HEK293 (cell line): ENCODE data around the gene ZMYND10.

ENCODE experiments used
- CTCF ChIA-PET: fragments of 350-600 bp; formaldehyde crosslinking; extraction: SDS; loops from one replicate; lab custom pipeline; 2021; ENCODE audit warnings: antibody characterized with exemption; lab: Yijun Ruan, JAX
- POLR2A ChIA-PET: fragments of 300-600 bp; formaldehyde crosslinking; extraction: SDS; loops from one replicate; lab custom pipeline; 2020; ENCODE audit warnings: antibody characterized with exemption, inconsistent platforms; lab: Yijun Ruan, JAX
- H3K27ac ChIP-seq: fragments of 200-500 bp; sonication (Bioruptor generic); 2 replicates; pipeline ENCODE4 v1.5.1; 2014; ENCODE audit warnings: low read depth, low read length, control low read depth, inconsistent platforms; ENCODE audit errors: extremely low read depth
- H3K36me3 ChIP-seq, 2 experiments: fragments of 200-500 bp in 1 of 2; sonication (Bioruptor generic) in 1 of 2; 1 replicate in 1 of 2; 2 replicates in 1 of 2; pipeline ENCODE4 v1.5.1; 2014 to 2017; ENCODE audit warnings: inconsistent platforms in 2 of 2, low read length in 2 of 2; ENCODE audit not compliant: control insufficient read depth in 2 of 2, insufficient read depth in 1 of 2
- H3K4me1 ChIP-seq: fragments of 200-500 bp; sonication (Bioruptor generic); 2 replicates; pipeline ENCODE4 v1.5.1; 2014; ENCODE audit warnings: mild to moderate bottlenecking, low read length, inconsistent platforms; ENCODE audit not compliant: control insufficient read depth, insufficient read depth
- H3K4me3 ChIP-seq: 2 replicates; pipeline ENCODE4 v1.5.1; 2011; ENCODE audit warnings: low read depth, mild to moderate bottlenecking, control low read depth, low read length, moderate library complexity
- H3K9me3 ChIP-seq: fragments of 200-500 bp; sonication (Bioruptor generic); 2 replicates; pipeline ENCODE4 v1.5.1; 2014; ENCODE audit warnings: low read depth, low read length, inconsistent platforms; ENCODE audit not compliant: control insufficient read depth, insufficient read depth
- BCL11A ChIP-seq: fragments of 450-650 bp; formaldehyde crosslinking; IDR thresholded peaks from 2 replicates; pipeline ENCODE4 v1.5.1; 2016; ENCODE audit warnings: low read depth, missing biosample characterization, missing genetic modification characterization
- GLIS2 ChIP-seq: fragments of 450-650 bp; formaldehyde crosslinking; IDR thresholded peaks from 2 replicates; pipeline ENCODE4 v1.5.1; 2016; ENCODE audit warnings: missing biosample characterization, missing genetic modification characterization
- HOXC10 ChIP-seq: sonication (generic); formaldehyde crosslinking; IDR thresholded peaks from 2 replicates; pipeline ENCODE4 v1.8.1; 2023; ENCODE audit warnings: mild to moderate bottlenecking, missing genetic modification reagents
- IKZF3 ChIP-seq: fragments of 450-650 bp; IDR thresholded peaks from 2 replicates; pipeline ENCODE4 v1.5.0; 2018; ENCODE audit warnings: missing biosample characterization, mild to moderate bottlenecking, missing genetic modification characterization, moderate library complexity
- PRDM2 ChIP-seq: fragments of 450-650 bp; formaldehyde crosslinking; IDR thresholded peaks from 2 replicates; pipeline ENCODE4 v1.5.1; 2016; ENCODE audit warnings: missing biosample characterization, missing genetic modification characterization, borderline replicate concordance
- PRDM6 ChIP-seq: fragments of 450-650 bp; formaldehyde crosslinking; IDR thresholded peaks from 2 replicates; pipeline ENCODE4 v1.5.1; 2017; ENCODE audit warnings: missing biosample characterization, missing genetic modification characterization
- TCF7L2 ChIP-seq: IDR thresholded peaks from 2 replicates; pipeline ENCODE4 v1.6.1; 2011; ENCODE audit warnings: low read depth, mild to moderate bottlenecking, inconsistent platforms, low read length, moderate library complexity, borderline replicate concordance
- ZBTB1 ChIP-seq: fragments of 450-650 bp; formaldehyde crosslinking; IDR thresholded peaks from 2 replicates; pipeline ENCODE4 v1.5.1; 2016; ENCODE audit warnings: missing biosample characterization, missing genetic modification characterization
- ZBTB10 ChIP-seq: fragments of 450-650 bp; formaldehyde crosslinking; IDR thresholded peaks from 2 replicates; pipeline ENCODE4 v1.5.1; 2016; ENCODE audit warnings: missing biosample characterization, missing genetic modification characterization
- ZBTB17 ChIP-seq: fragments of 450-650 bp; formaldehyde crosslinking; IDR thresholded peaks from 2 replicates; pipeline ENCODE4 v1.5.1; 2016; ENCODE audit warnings: missing biosample characterization, missing genetic modification characterization
- ZEB2 ChIP-seq: fragments of 450-650 bp; formaldehyde crosslinking; IDR thresholded peaks from 2 replicates; pipeline ENCODE4 v1.5.1; 2016; ENCODE audit warnings: missing biosample characterization, missing genetic modification characterization
- ZIC2 ChIP-seq: fragments of 450-650 bp; formaldehyde crosslinking; IDR thresholded peaks from 2 replicates; pipeline ENCODE4 v1.5.1; 2016; ENCODE audit warnings: missing biosample characterization, missing genetic modification characterization
- ZNF133 ChIP-seq: fragments of 450-650 bp; formaldehyde crosslinking; IDR thresholded peaks from 2 replicates; pipeline ENCODE4 v1.5.1; 2016; ENCODE audit warnings: missing biosample characterization, missing genetic modification characterization
- ZNF214 ChIP-seq: fragments of 450-650 bp; formaldehyde crosslinking; IDR thresholded peaks from 2 replicates; pipeline ENCODE4 v1.5.1; 2017; ENCODE audit warnings: missing biosample characterization, mild to moderate bottlenecking, missing genetic modification characterization, borderline replicate concordance
- ZNF560 ChIP-seq: fragments of 450-650 bp; formaldehyde crosslinking; IDR thresholded peaks from 2 replicates; pipeline ENCODE4 v1.5.1; 2017; ENCODE audit warnings: missing biosample characterization, missing genetic modification characterization, borderline replicate concordance
- ZNF660 ChIP-seq: fragments of 450-650 bp; IDR thresholded peaks from 2 replicates; pipeline ENCODE4 v1.5.1; 2018; ENCODE audit warnings: missing biosample characterization, mild to moderate bottlenecking, missing genetic modification characterization
- ZNF670 ChIP-seq: fragments of 450-650 bp; formaldehyde crosslinking; IDR thresholded peaks from 2 replicates; pipeline ENCODE4 v1.5.1; 2016; ENCODE audit warnings: missing biosample characterization, missing genetic modification characterization, low read depth
- ZNF692 ChIP-seq: fragments of 450-650 bp; formaldehyde crosslinking; IDR thresholded peaks from 2 replicates; pipeline ENCODE4 v1.5.1; 2016; ENCODE audit warnings: missing biosample characterization, missing genetic modification characterization
- ZNF704 ChIP-seq: fragments of 450-650 bp; formaldehyde crosslinking; IDR thresholded peaks from 2 replicates; pipeline ENCODE4 v1.5.1; 2016; ENCODE audit warnings: missing biosample characterization, missing genetic modification characterization

Gene ZMYND10

GRCh38 chr3:50324351-50325112, 21.0 kb downstream of the ZMYND10 start (continued):
- TF ChIP-seq ZBTB1 (no peak), ZNF692 (tag by site-specific recombination) (peak; percentile 49; the same call in 1 of the 2 replicates), PRDM2 (tag by site-specific recombination) (no peak), BCL11A (tag by site-specific recombination) (no peak), ZEB2 (tag by site-specific recombination) (0 out of 2 replicates have a peak, but pooled peaks have one; percentile 43), ZNF133 (tag by site-specific recombination) (no peak), PRDM6 (no peak), ZBTB10 (0 out of 2 replicates have a peak, but pooled peaks have one; percentile 30), ZNF660 (tag by site-specific recombination) (no peak), IKZF3 (tag by site-specific recombination) (peak; percentile 48), TCF7L2 (no peak)

- TF ChIP-seq ZNF214 (tag by site-specific recombination) (no peak), ZIC2 (tag by site-specific recombination) (0 out of 2 replicates have a peak, but pooled peaks have one; percentile 38), ZBTB17 (no peak), ZNF560 (tag by site-specific recombination) (no peak), HOXC10 (CRISPR knock-in tag) (no peak), ZNF704 (no peak), GLIS2 (tag by site-specific recombination) (peak; percentile 35; the same call in 1 of the 2 replicates), ZNF670 (tag by site-specific recombination) (no peak)
- CTCF ChIA-PET: interaction anchor here (0.6 to 3.0 kb wide), 13 partner anchors 10 to 129 kb away, joined by 3 to 21 read pairs (median 5); partner anchors contain the start of genes HYAL3, LSMEM2 and NAA80
- Histone ChIP-seq H3K9me3 (no peaks in the 10 kb centered on the region), H3K4me3 (no peak overlapping the region), H3K36me3 (peaks cover 3 to 50% of the 10 kb centered on the region in 2 experiments; a peak in 2 of 3 replicates), H3K27ac (no peak overlapping the region), H3K4me1 (no peaks in the 10 kb centered on the region)
- POLR2A ChIA-PET: interaction anchor here (0.9 to 2.8 kb wide), 5 partner anchors 14 to 129 kb away, joined by 3 to 12 read pairs (median 5); partner anchors contain the start of genes HYAL3 and NAA80
These were observed 21.8 kb downstream of the ZMYND10 start for GRCh38 chr3:50323614-50324199.
